ENCODE measurements around the gene APOBEC3B.

GRCh38 chr22:38959590-38959989 lies 22.6 kb upstream of the APOBEC3B start:
- TF ChIP-seq POLR2A (IDR thresholded peaks at IDR 0.05) = no peak
- no peak for TF ChIP-seq POLR2AphosphoS5 (IDR thresholded peaks at IDR 0.05)
- TF ChIP-seq CTCF (IDR thresholded peaks at IDR 0.05) = no peak
- no peak for TF ChIP-seq EP300 (IDR thresholded peaks at IDR 0.05; ENCODE audit: low read depth)
